ENCODE data around the gene CDK14.

The CDK14 gene

DNA sequence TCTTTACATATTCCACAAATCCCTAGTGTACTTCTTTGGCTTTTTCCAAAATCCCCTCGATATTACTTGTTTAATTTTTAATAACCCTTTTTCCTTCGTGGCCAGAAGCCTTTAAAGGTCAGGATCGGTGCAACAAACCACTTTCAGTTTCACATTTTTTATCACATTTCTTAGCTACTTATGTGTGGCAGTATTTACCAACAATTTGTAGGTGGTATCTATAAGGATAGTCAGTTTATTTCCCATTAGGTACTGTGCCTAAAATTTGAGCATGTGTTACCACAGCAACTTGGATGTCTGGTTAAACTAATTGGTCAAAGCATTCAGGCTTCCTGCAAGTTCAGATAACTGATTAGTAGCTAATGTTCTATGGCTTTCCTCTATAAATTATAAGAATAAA is 104.9 kb downstream of the CDK14 start:
- Histone ChIP-seq H3K4me3 (replicated peaks; ENCODE audit: insufficient read depth, low read length) (no peak overlapping the region), H3K27ac (replicated peaks) (no peak overlapping the region), H3K27me3 (ENCODE audit: insufficient read depth, poor library complexity, severe bottlenecking) (no peaks in the 10 kb centered on the region)
- DNase-seq (ENCODE audit: low read depth in 1 of 2, low spot score in 1 of 2) = no peak
- TF ChIP-seq GABPA (IDR thresholded peaks at IDR 0.05; ENCODE audit: low read depth) (no peak), POLR2AphosphoS5 (IDR thresholded peaks at IDR 0.05; ENCODE audit: low read depth) (no peak), SPI1 (IDR thresholded peaks at IDR 0.05; ENCODE audit: borderline replicate concordance, low read depth) (no peak), REST (IDR thresholded peaks at IDR 0.05; ENCODE audit: insufficient replicate concordance, low read depth) (no peak), CTCF (IDR thresholded peaks at IDR 0.05; ENCODE audit: insufficient read depth, low read length) (no peak)

DNA sequence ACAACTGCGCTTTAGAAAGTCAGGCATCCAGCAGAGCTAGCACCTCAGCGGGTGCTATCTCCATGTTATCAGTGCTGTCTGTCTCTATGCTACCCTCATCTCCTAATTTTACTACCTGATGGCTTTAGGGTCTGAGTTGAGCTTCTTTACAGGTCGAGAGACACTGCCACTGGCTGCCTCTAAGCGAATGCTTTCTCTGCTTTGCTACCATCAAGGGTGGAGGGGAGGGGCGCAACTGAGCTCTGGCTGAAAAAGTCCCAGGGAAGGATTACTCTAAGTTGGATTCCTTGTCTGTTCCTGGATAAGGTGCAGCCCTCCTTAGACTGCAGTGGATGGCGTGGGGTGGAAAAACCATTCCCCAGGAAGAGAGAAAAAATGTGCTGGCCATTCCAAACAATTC is 105.7 kb downstream of the CDK14 start:
- H3K27ac ChIP-seq (replicated peaks) = no peak overlapping the region
- H3K27me3 ChIP-seq (ENCODE audit: insufficient read depth, poor library complexity, severe bottlenecking) = no peaks in the 10 kb centered on the region
- no peak for TF ChIP-seq POLR2AphosphoS5 (IDR thresholded peaks at IDR 0.05; ENCODE audit: low read depth)
- TF ChIP-seq CTCF (IDR thresholded peaks at IDR 0.05; ENCODE audit: insufficient read depth, low read length) = no peak
- TF ChIP-seq GABPA (IDR thresholded peaks at IDR 0.05; ENCODE audit: low read depth) = no peak
- TF ChIP-seq REST (IDR thresholded peaks at IDR 0.05; ENCODE audit: insufficient replicate concordance, low read depth) = no peak
- TF ChIP-seq SPI1 (IDR thresholded peaks at IDR 0.05; ENCODE audit: borderline replicate concordance, low read depth) = no peak
- no peak for DNase-seq (ENCODE audit: low read depth in 1 of 2, low spot score in 1 of 2)
- H3K4me3 ChIP-seq (replicated peaks; ENCODE audit: insufficient read depth, low read length) = no peak overlapping the region

DNA sequence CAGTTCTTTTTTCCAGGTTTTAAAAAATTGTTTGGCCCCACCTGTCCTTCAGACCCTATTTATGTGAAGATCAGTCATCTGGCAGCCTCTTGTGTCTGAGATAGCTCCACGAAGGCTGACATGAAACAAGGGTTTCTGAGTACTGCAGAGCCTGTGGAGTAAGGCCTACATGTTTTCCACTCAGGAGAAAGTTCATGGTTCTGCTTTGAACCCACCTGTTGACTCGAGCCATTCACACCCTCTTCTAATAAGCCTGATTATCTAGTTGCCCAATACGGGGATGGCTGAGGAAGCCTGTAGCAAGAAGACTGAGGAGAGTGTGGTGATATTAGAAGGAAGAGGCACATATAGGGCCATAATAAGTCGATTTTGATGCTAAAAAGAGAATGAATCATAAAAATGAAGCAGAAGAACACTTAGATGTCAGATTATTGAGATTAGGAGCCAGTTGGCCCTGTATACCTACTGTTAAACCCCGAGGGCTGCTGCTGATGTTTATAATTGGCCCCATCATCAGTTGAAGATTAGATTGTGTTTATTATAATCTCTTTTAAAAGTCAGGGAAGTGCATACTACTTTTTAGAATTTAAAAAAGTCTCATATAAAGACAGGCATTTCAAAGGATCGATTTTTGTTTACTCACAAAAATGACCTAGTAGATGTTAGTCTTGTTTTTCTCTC is 109.4 kb downstream of the CDK14 start:
- TF ChIP-seq REST (IDR thresholded peaks at IDR 0.05; ENCODE audit: insufficient replicate concordance, low read depth) = no peak
- Histone ChIP-seq H3K27me3 (ENCODE audit: insufficient read depth, poor library complexity, severe bottlenecking) (no peaks in the 10 kb centered on the region), H3K4me3 (replicated peaks; ENCODE audit: insufficient read depth, low read length) (no peak overlapping the region), H3K27ac (replicated peaks) (no peak overlapping the region)
- DNase-seq (ENCODE audit: low read depth in 1 of 2, low spot score in 1 of 2) = no peak
